Astrocyte of the cerebellum (primary cell): ENCODE measurements around the gene DHX58.

Experiments
- DNase-seq: peaks from one replicate; pipeline ENCODE4 v3.0.0-alpha.2; 2011; ENCODE audit warnings: low read depth
- H3K4me3 ChIP-seq: 2 replicates; pipeline ENCODE4 v1.5.1; 2011; ENCODE audit warnings: mild to moderate bottlenecking, low read depth, low read length, moderate library complexity
- in situ Hi-C: cut with HindIII; loops from 2 replicates; pipeline ENCODE4 v1.10.0; 2017; ENCODE audit warnings: low sequenced_read_pairs
- TF ChIP-seq, protein P1 (sequence below): IDR thresholded peaks from 2 replicates; pipeline ENCODE4 v1.5.1; 2012; ENCODE audit warnings: low read length, low read depth, moderate library complexity, mild to moderate bottlenecking; ENCODE audit errors: missing control alignments

DHX58 gene

DNA sequence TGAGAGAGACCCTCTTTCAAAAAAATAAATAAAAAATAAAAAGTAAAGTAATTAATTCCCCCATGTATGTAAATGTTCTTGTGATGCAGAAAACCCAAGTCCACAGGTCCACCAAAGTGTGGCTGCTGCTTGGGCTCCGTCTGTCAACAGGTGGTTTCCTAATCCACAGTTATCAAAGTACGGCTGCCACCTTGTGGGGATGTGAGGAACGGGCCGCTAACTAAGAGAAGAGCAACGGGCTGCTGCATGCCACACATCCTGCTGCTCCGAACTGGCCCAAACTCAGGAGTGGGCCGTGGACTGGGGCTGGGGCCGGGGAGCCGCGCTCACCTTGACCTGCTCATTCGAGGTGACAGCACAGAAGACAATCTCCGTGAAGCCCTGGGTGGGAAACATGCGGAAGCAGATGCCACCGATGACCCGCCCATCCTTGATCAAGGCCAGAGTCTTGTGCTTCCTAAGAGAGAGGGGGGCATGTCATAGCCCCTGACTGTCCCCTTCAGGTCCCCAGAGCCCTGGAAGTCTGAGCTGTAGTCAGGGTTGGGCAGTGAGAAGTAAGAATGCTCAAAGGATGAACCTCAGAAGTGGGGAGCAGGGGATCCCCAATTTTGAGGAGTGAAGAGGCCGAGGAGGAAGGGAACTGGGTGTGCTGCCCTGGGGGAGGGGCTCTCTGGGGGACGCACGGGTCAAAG is 4.3 kb upstream of the DHX58 start:
- H3K4me3 ChIP-seq = no peak overlapping the region
- peak; percentile 62 for DNase-seq
- TF ChIP-seq, protein P1, sequence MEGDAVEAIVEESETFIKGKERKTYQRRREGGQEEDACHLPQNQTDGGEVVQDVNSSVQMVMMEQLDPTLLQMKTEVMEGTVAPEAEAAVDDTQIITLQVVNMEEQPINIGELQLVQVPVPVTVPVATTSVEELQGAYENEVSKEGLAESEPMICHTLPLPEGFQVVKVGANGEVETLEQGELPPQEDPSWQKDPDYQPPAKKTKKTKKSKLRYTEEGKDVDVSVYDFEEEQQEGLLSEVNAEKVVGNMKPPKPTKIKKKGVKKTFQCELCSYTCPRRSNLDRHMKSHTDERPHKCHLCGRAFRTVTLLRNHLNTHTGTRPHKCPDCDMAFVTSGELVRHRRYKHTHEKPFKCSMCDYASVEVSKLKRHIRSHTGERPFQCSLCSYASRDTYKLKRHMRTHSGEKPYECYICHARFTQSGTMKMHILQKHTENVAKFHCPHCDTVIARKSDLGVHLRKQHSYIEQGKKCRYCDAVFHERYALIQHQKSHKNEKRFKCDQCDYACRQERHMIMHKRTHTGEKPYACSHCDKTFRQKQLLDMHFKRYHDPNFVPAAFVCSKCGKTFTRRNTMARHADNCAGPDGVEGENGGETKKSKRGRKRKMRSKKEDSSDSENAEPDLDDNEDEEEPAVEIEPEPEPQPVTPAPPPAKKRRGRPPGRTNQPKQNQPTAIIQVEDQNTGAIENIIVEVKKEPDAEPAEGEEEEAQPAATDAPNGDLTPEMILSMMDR = peak; percentile 84
- in situ Hi-C loops = no loop called here

DNA sequence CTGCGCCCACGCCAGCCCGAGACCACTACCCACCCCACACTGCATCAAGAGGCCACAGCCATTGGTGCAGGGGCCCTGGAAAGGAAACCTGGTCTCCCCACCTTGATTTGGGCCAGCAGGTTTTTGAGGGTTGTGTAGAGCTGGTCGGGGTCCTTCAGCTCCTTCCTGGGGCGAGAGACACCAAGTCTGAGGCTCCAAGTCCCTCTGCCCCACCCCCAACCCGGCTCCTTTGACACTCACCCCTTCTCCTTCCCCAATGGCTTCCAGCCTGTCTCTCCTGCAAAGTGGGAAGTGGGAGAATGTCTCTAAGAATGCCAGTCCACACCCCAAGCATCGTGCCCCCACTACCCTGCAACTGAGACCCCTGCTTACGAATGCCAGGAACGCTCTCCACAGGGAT is 1.6 kb upstream of the DHX58 start:
- no peak overlapping the region for H3K4me3 ChIP-seq
- in situ Hi-C loops = loop anchor here (5.0 kb wide), 1 partner anchor 147 kb away; the partner anchor contains the start of gene CNP
- TF ChIP-seq, protein P1 = no peak
- DNase-seq = no peak

DNA sequence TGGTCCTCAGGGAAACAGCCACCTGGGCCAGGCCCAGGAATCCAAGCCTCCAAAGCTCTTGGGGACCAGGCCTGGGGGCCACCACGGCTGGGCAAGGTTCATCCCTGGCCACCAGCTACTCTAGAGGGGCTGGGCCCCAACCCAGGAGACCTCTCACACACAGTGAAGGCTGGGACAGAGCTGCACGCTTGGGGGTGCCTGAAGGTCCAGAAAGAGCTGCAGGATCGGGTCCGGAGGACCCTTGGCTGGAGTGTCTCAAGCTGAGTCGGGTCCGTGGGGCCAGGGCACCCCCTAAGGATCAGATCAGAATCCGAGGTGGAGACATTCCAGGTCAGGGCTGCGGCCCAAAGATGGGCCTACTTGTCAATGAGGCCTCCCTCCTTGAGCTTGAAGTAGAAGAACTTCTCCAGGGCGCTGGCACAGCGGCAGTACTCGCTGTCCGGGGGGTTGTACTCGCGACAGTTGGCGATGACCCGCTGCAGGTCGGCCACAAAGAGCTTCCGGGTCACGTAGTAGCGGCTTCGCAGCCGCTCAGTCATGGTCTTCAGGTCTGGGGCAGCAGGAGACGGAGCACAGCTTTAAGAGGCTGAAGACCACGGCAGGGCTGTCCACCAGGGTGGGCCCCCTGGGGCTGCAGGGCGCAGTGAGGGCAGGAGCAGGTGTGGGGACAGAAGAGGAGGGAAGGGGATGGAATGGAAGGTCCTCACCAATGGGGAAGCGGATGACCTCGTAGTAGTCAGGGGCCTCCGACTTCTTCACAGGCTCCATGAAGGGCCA is 967 bp upstream of the DHX58 start:
- DNase-seq = no peak
- TF ChIP-seq, protein P1 = no peak
- H3K4me3 ChIP-seq = no peak overlapping the region
- in situ Hi-C loops = loop anchor here (5.0 kb wide), 1 partner anchor 146 kb away; the partner anchor contains the start of gene CNP

DNA sequence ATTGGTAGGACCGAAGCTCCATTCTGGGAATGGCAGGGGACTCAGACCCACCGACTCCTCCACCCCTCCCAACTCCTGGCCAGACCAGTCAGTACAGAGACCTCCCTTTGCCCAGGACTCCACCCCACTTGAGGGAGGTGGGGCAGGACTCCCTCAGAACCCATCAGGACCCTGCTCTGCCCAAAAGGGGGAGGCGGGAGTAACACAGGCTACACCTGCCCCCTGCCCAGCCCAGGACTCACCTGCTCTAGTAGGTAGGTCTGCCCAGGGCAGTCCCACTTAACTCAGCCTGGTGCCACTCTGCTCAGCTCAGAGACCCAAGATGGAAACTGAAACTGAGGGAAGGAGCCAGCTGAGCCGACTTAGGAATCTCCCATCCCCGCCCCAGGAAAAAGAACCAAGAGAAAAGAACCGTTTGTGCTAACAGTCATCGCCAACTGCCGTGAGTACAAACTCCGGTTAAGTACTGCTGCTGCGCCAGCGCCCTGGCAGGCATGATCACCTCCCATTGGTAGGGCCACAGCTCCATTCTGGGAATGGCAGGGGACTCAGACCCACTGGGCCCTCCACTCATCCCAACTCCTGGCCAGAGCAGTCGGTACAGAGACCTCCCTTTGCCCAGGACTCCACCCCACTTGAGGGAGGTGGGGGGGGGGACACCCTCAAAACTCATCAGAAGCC is 503 bp downstream of the DHX58 start:
- DNase-seq = no peak

DNA sequence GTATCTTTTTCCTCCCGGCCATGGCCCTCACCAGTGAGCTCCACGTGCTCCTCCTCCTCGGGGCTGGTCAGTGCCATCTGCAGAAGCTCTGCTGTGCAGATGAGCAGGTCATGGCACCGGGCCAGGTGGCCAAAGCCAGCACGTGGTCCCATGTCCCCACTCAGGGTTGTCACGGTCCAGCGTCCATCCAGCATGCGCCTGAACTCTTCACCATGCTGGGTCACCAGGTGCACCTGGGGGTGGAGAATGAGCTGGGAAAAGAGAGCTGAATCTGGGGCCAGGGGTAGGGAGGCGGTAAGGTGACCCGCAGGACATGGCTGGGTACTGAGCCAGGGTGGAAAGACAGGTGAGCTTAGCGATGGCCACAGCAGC is 1.3 kb downstream of the DHX58 start:
- in situ Hi-C loops = loop anchor here (5.0 kb wide), 1 partner anchor 144 kb away; the partner anchor contains the start of gene CNP
- TF ChIP-seq, protein P1 = no peak
- DNase-seq = no peak
- H3K4me3 ChIP-seq = no peak overlapping the region

More for the DNA sequence above, 503 bp downstream of the DHX58 start:
- H3K4me3 ChIP-seq = no peak overlapping the region
- TF ChIP-seq, protein P1 = no peak
- in situ Hi-C loops = loop anchor here (5.0 kb wide), 1 partner anchor 145 kb away; the partner anchor contains the start of gene CNP
